ENCODE data around the gene TMTC1. TPM values are rescaled to one million over a fixed set of nuclear protein-coding genes. Genes with fewer than 3 reads are reported as not detected.
"Not testable (repeated sequence)": the region's sequence is repeated elsewhere in the genome, so short reads cannot be mapped to it uniquely, and the experiment has no call there.

Gene TMTC1
- total and polyA plus RNA-seq, 3 donors from 2014 or later: 8.4 to 13.6 (median 11.5) TPM

GRCh38 chr12:29634057-29634456, 149.7 kb downstream of the TMTC1 start:
- H3K4me3 ChIP-seq: no peak overlapping the region
- TF ChIP-seq CTCF (IDR thresholded peaks at IDR 0.05) (no peak), POLR2A (IDR thresholded peaks at IDR 0.05) (no peak)
- no peaks in the 10 kb centered on the region for H3K4me1 ChIP-seq
- no peaks in the 10 kb centered on the region for H3K36me3 ChIP-seq (ENCODE audit: low read depth, missing control alignments)
- intact Hi-C loops (cut with DNase I; ENCODE audit: low total_unique reads): no loop called here
- H3K27me3 ChIP-seq: no peaks in the 10 kb centered on the region
- WGBS, 2 donors: 68 to 71% methylated on average over 3 of the region's 3 CpGs
- H3K9me3 ChIP-seq: no peaks in the 10 kb centered on the region
- no peak for DNase-seq
- H3K27ac ChIP-seq: no peak overlapping the region

GRCh38 chr12:29630164-29630563, 153.6 kb downstream of the TMTC1 start:
- H3K27me3 ChIP-seq; H3K4me1 ChIP-seq; intact Hi-C loops (cut with DNase I; ENCODE audit: low total_unique reads); H3K27ac ChIP-seq; H3K4me3 ChIP-seq; DNase-seq; H3K9me3 ChIP-seq; H3K36me3 ChIP-seq (ENCODE audit: low read depth, missing control alignments): not testable (repeated sequence)
- 67 to 79% methylated on average over 1 of the region's 1 CpG for WGBS, 2 donors

GRCh38 chr12:29627221-29627620, 156.5 kb downstream of the TMTC1 start:
- WGBS, 2 donors: 88 to 90% methylated on average over 1 of the region's 1 CpG
- DNase-seq: no peak

GRCh38 chr12:29625359-29625953, 158.3 kb downstream of the TMTC1 start:
- no peak overlapping the region for H3K4me3 ChIP-seq
- H3K9me3 ChIP-seq: no peaks in the 10 kb centered on the region
- H3K4me1 ChIP-seq: no peaks in the 10 kb centered on the region
- no peaks in the 10 kb centered on the region for H3K27me3 ChIP-seq
- H3K36me3 ChIP-seq (ENCODE audit: low read depth, missing control alignments): no peaks in the 10 kb centered on the region
- TF ChIP-seq POLR2A (IDR thresholded peaks at IDR 0.05) (no peak), CTCF (IDR thresholded peaks at IDR 0.05) (no peak)
- no peak for DNase-seq
- no peak overlapping the region for H3K27ac ChIP-seq
- 60 to 68% methylated on average over 2 of the region's 2 CpGs for WGBS, 2 donors
- intact Hi-C loops (cut with DNase I; ENCODE audit: low total_unique reads): no loop called here

More at GRCh38 chr12:29627221-29627620, 156.5 kb downstream of the TMTC1 start:
- no peak overlapping the region for H3K4me3 ChIP-seq
- intact Hi-C loops (cut with DNase I; ENCODE audit: low total_unique reads): no loop called here
- no peaks in the 10 kb centered on the region for H3K9me3 ChIP-seq
- no peaks in the 10 kb centered on the region for H3K36me3 ChIP-seq (ENCODE audit: low read depth, missing control alignments)
- no peak overlapping the region for H3K27ac ChIP-seq
- no peaks in the 10 kb centered on the region for H3K27me3 ChIP-seq
- TF ChIP-seq CTCF (IDR thresholded peaks at IDR 0.05) (no peak), POLR2A (IDR thresholded peaks at IDR 0.05) (no peak)
- H3K4me1 ChIP-seq: no peaks in the 10 kb centered on the region

- TF ChIP-seq POLR2A (IDR thresholded peaks at IDR 0.05) (no peak), CTCF (IDR thresholded peaks at IDR 0.05) (no peak)
- DNase-seq: no peak
- Histone ChIP-seq H3K4me1 (no peaks in the 10 kb centered on the region), H3K27ac (no peak overlapping the region), H3K9me3 (no peaks in the 10 kb centered on the region), H3K36me3 (ENCODE audit: low read depth, missing control alignments) (no peaks in the 10 kb centered on the region), H3K27me3 (no peaks in the 10 kb centered on the region), H3K4me3 (no peak overlapping the region)
- intact Hi-C loops (cut with DNase I; ENCODE audit: low total_unique reads): no loop called here
- 95 to 97% methylated on average over 1 of the region's 1 CpG for WGBS, 2 donors
Observed at GRCh38 chr12:29622251-29622650, 161.5 kb downstream of the TMTC1 start.
